K562 (cell line): ENCODE data around the gene CNIH4.

Experiments
- CTCF ChIP-seq, 3 experiments: IDR thresholded peaks in 2 of 3; conservative IDR thresholded peaks in 1 of 3; 2 replicates each; pipeline ENCODE4 v1.5.1; 2011 to 2012; ENCODE audit warnings: low read length in 3 of 3, mild to moderate bottlenecking in 3 of 3, control low read depth in 2 of 3, improper control_type of control experiment in 1 of 3, inconsistent platforms in 1 of 3, low read depth in 1 of 3, mixed read lengths in 1 of 3, moderate library complexity in 1 of 3; ENCODE audit not compliant: insufficient read depth in 2 of 3
- JUN ChIP-seq, 2 experiments: sonication (generic) in 1 of 2; formaldehyde crosslinking in 1 of 2; IDR thresholded peaks; 2 replicates each; pipeline versions ENCODE4 v1.6.1 to v1.8.0; 2012 to 2022; ENCODE audit warnings: borderline replicate concordance in 2 of 2, mild to moderate bottlenecking in 2 of 2, improper control_type of control experiment in 1 of 2, low read depth in 1 of 2, low read length in 1 of 2, missing genetic modification reagents in 1 of 2
- MEIS2 ChIP-seq: fragments of 450-650 bp; IDR thresholded peaks from 2 replicates; pipeline ENCODE4 v1.6.1; 2014; ENCODE audit warnings: mild to moderate bottlenecking; ENCODE audit not compliant: partially characterized antibody
- MTF1 ChIP-seq: fragments of 250-450 bp; sonication (Bioruptor Pico); IDR thresholded peaks from 2 replicates; pipeline ENCODE4 v1.9.0; 2021; ENCODE audit warnings: moderate library complexity, mild to moderate bottlenecking, inconsistent platforms, borderline replicate concordance
- SAP30 ChIP-seq: fragments of 200-600 bp; sonication (generic); IDR thresholded peaks from 2 replicates; pipeline ENCODE4 v1.6.1; 2012; ENCODE audit warnings: borderline replicate concordance, low read depth, mild to moderate bottlenecking, moderate library complexity, low read length, control low read depth, inconsistent platforms; ENCODE audit not compliant: insufficient read depth, poor library complexity, severe bottlenecking
- TOE1 ChIP-seq, 2 experiments: fragments of 450-650 bp in 1 of 2; sonication (generic) in 1 of 2; formaldehyde crosslinking in 1 of 2; IDR thresholded peaks; 2 replicates each; pipeline versions ENCODE4 v1.7.1 to v1.8.0; 2016 to 2022; ENCODE audit warnings: borderline replicate concordance in 2 of 2, mild to moderate bottlenecking in 2 of 2, antibody characterized with exemption in 1 of 2, inconsistent platforms in 1 of 2, low read depth in 1 of 2, missing genetic modification reagents in 1 of 2, moderate library complexity in 1 of 2
- ZNF318 ChIP-seq, 2 experiments: fragments of 450-650 bp; IDR thresholded peaks; 2 replicates each; pipeline ENCODE4 v1.6.1; 2016; ENCODE audit warnings: mild to moderate bottlenecking in 2 of 2, borderline replicate concordance in 1 of 2, low read depth in 1 of 2, moderate library complexity in 1 of 2
- ZNF644 ChIP-seq: fragments of 200-800 bp; sonication (Bioruptor generic); IDR thresholded peaks from 2 replicates; pipeline ENCODE4 v1.6.1; 2016; ENCODE audit warnings: low read depth, missing genetic modification characterization, missing compliant biosample characterization

- TF ChIP-seq SAP30, result no peak
- TF ChIP-seq CTCF (IDR thresholded peaks at IDR 0.05 in 2 of 3, conservative IDR thresholded peaks at IDR 0.05 in 1 of 3; ENCODE audit: insufficient read depth in 2 of 3, low read depth in 1 of 3, low read length in 3 of 3), result no peak
- TF ChIP-seq MTF1 (CRISPR knock-in tag), result no peak
- TF ChIP-seq JUN (IDR thresholded peaks at IDR 0.05; ENCODE audit: borderline replicate concordance, low read depth, low read length), result no peak
- TF ChIP-seq JUN (CRISPR knock-in tag; IDR thresholded peaks at IDR 0.05; ENCODE audit: borderline replicate concordance), result no peak
- no peak for TF ChIP-seq ZNF318 (IDR thresholded peaks at IDR 0.05; ENCODE audit: borderline replicate concordance in 1 of 2, low read depth in 1 of 2)
- no peak for TF ChIP-seq TOE1 (IDR thresholded peaks at IDR 0.05; ENCODE audit: borderline replicate concordance)
- no peak for TF ChIP-seq TOE1 (CRISPR knock-in tag; IDR thresholded peaks at IDR 0.05; ENCODE audit: borderline replicate concordance, low read depth)
- no peak for TF ChIP-seq ZNF644 (tag)
- no peak for TF ChIP-seq MEIS2
Observed at GRCh38 chr1:224331326-224331725, 25.4 kb upstream of the CNIH4 start.
